WTC11 (cell line): Measurements from ENCODE around the gene CCDC12.

Experiments used
- CREM ChIP-seq: sonication (generic); formaldehyde crosslinking; IDR thresholded peaks from 2 replicates; pipeline ENCODE4 v1.8.1; 2022; ENCODE audit warnings: mild to moderate bottlenecking, missing genetic modification reagents, moderate library complexity
- ELF4 ChIP-seq: sonication (generic); formaldehyde crosslinking; IDR thresholded peaks from 2 replicates; pipeline ENCODE4 v1.8.1; 2022; ENCODE audit warnings: low read depth, mild to moderate bottlenecking, moderate library complexity, missing genetic modification reagents
- ESRRA ChIP-seq: sonication (generic); formaldehyde crosslinking; IDR thresholded peaks from 2 replicates; pipeline ENCODE4 v1.8.1; 2022; ENCODE audit warnings: mild to moderate bottlenecking, missing genetic modification reagents, borderline replicate concordance
- FOXJ3 ChIP-seq: sonication (generic); formaldehyde crosslinking; IDR thresholded peaks from 2 replicates; pipeline ENCODE4 v1.9.0; 2021; ENCODE audit warnings: missing genetic modification reagents, mild to moderate bottlenecking, borderline replicate concordance
- PREB ChIP-seq: sonication (generic); formaldehyde crosslinking; IDR thresholded peaks from 2 replicates; pipeline ENCODE4 v1.8.1; 2022; ENCODE audit warnings: mild to moderate bottlenecking, missing genetic modification reagents, moderate library complexity, borderline replicate concordance
- SP1 ChIP-seq: sonication (generic); formaldehyde crosslinking; conservative IDR thresholded peaks from 2 replicates; pipeline ENCODE4 v1.8.1; 2022; ENCODE audit warnings: missing genetic modification reagents
- ZNF232 ChIP-seq: sonication (generic); formaldehyde crosslinking; IDR thresholded peaks from 2 replicates; pipeline ENCODE4 v1.8.0; 2022; ENCODE audit warnings: mild to moderate bottlenecking, missing genetic modification reagents
- ZNF317 ChIP-seq: sonication (generic); formaldehyde crosslinking; IDR thresholded peaks from 2 replicates; pipeline ENCODE4 v1.8.1; 2023; ENCODE audit warnings: low read depth, mild to moderate bottlenecking, moderate library complexity, missing genetic modification reagents, borderline replicate concordance
- ZNF423 ChIP-seq: fragments of 250-450 bp; sonication (Bioruptor Pico); IDR thresholded peaks from 2 replicates; pipeline ENCODE4 v2.1.2; 2022; ENCODE audit warnings: mild to moderate bottlenecking, moderate library complexity
- TF ChIP-seq, protein P1 (sequence below): fragments of 200-600 bp; IDR thresholded peaks from 2 replicates; pipeline ENCODE4 v1.8.0; 2022; ENCODE audit warnings: antibody characterized with exemption

DNA sequence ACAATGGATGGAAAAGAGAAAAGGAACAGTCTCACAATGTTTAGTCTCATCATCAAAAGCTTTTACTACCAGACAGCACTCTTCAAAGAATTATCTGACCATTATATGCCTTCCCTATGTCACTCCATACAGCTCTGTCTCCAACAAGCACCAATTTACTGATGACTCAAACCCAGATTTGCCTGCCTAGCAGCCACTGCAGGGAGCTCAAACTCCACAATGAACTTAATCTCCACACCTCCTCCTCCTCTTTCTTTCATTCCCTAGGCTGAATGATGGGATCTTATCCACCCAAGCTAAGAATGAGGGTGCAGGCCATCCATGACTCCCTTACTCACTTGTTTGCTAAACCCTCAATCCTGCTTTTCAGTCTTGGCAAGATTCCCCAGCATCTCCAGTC is 48.4 kb upstream of the CCDC12 start:
- TF ChIP-seq, protein P1, sequence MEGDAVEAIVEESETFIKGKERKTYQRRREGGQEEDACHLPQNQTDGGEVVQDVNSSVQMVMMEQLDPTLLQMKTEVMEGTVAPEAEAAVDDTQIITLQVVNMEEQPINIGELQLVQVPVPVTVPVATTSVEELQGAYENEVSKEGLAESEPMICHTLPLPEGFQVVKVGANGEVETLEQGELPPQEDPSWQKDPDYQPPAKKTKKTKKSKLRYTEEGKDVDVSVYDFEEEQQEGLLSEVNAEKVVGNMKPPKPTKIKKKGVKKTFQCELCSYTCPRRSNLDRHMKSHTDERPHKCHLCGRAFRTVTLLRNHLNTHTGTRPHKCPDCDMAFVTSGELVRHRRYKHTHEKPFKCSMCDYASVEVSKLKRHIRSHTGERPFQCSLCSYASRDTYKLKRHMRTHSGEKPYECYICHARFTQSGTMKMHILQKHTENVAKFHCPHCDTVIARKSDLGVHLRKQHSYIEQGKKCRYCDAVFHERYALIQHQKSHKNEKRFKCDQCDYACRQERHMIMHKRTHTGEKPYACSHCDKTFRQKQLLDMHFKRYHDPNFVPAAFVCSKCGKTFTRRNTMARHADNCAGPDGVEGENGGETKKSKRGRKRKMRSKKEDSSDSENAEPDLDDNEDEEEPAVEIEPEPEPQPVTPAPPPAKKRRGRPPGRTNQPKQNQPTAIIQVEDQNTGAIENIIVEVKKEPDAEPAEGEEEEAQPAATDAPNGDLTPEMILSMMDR = no peak
- no peak for TF ChIP-seq SP1 (CRISPR knock-in tag)
- TF ChIP-seq CREM (CRISPR knock-in tag) = no peak
- no peak for TF ChIP-seq PREB
- TF ChIP-seq ELF4 (CRISPR knock-in tag) = no peak
- no peak for TF ChIP-seq FOXJ3 (CRISPR knock-in tag)
- no peak for TF ChIP-seq ZNF232 (CRISPR knock-in tag)
- no peak for TF ChIP-seq ZNF317
- no peak for TF ChIP-seq ZNF423
- TF ChIP-seq ESRRA (CRISPR knock-in tag) = no peak
